Measurements from ENCODE around the gene POLR2C. TPM values are rescaled to one million over a fixed set of nuclear protein-coding genes. Genes with fewer than 3 reads are reported as not detected.

POLR2C gene
- total RNA-seq, 2 experiments from 2014 or later: 81.8 to 85.5 TPM

DNA sequence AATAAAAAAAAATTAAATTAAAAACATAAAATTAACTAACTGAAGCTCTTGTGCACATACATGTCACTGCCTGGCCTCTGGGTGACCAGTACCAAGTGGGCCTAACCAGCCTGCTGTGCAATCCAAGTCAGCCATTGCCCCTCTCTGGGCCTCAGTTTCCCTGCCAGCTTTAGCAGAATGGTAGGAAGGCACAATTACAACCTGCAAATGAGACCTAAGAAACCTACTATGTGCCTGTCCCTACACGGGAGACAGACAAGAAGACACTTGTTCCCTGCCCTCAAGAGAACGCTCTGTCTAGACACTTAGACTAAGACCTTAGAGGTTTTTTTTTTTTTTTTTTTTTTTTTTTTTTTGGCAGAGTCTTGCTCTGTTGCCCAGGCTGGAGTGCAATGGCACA lies 17.0 kb upstream of the POLR2C start:
- ChIA-PET CTCF (interaction anchor here (1.7 to 2.7 kb wide), 3 partner anchors 29 to 145 kb away, joined by 4 to 14 read pairs (median 9); no protein-coding TSS in a partner anchor), POLR2A (no interaction called here)

DNA sequence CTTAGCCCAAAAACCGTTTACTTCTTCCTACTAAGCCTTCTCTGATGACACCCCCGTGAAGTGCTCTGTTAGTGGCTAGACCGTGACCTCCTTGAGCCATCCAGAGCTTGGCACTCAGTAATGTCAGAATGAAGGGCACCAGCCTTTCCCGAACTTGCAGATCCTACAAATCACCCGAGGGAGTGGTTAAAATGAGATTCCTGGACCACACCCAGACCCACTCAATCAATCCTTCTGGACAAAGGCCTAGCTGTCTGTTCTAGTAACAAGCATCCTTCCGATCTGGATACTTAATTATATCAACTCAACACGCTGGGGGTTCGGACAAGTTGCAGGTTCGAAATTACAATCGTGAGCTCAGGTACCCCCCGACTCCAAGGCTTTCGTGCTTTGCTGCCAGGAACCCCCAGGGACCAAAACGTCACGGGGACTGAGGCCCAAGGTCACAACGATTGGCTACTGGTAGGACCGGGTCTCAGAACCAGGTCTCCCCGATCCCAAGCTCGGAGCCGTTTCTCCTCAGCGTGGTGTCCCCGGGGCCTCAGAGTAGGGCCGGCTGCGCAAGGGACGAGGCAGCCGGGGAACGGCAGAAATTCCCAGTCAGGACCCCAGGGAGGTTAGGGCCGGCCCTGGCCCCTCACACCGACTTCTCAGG lies 15.8 kb upstream of the POLR2C start:
- ChIA-PET CTCF (interaction anchor here (1.2 to 4.3 kb wide), 6 partner anchors 11 to 150 kb away, joined by 4 to 28 read pairs (median 8); partner anchors contain the start of gene POLR2C), POLR2A (interaction anchor here (1.0 to 1.7 kb wide), 3 partner anchors 15 to 39 kb away, joined by 3 to 13 read pairs (median 5); partner anchors contain the start of genes DOK4 and POLR2C)

DNA sequence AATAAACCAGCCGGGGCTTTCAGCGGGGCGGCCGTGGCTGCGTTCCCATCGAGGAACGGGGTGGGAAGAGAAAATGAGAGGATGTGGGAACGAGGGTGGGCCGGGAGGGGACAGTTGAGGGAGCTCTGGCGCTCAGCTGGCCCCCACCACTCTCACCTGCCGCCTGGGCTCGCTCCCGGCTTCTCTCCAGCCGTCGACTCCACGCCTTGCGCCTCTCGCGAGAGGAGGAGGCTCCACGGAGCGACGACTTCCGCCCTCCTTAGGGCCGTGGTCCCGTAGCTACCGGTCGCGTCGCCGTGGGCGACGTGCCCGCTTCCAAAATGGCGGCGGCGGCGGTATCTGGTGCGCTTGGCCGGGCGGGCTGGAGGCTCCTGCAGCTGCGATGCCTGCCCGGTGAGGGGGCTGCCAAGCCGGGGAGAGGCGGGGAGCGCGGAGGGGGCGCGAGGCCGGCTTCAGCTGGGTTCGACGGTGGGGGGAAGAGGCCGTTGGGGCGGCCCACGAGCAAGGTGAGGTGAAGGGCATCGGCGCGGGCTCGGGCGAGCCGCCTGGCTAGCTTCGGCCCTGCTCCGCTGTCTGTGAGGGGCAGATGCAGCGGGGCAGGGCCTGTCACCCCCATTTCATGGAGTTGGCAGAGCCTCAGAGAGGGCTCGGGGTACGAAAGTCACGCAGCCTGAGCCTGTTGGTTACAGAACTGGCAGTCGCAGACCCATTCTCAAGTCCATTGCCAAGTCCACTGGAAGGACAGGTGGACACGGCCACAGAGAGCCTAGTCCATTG lies 15.1 kb upstream of the POLR2C start, which contains the start of the genes CIAPIN1 and COQ9:
Gene CIAPIN1 (minus strand): TSS at position 200 of the 777 bp plus-strand sequence. CDS start 6,457 bp downstream, outside the sequence.
Gene COQ9 (plus strand): TSS at position 294 of the 777 bp plus-strand sequence. CDS start 27 bp downstream, at position 321.
- ChIA-PET POLR2A (interaction anchor here (1.0 to 1.7 kb wide), 3 partner anchors 14 to 39 kb away, joined by 3 to 13 read pairs (median 5); partner anchors contain the start of genes DOK4 and POLR2C), CTCF (interaction anchor here (0.8 to 4.3 kb wide), 7 partner anchors 10 to 150 kb away, joined by 4 to 28 read pairs (median 6); partner anchors contain the start of gene POLR2C)

DNA sequence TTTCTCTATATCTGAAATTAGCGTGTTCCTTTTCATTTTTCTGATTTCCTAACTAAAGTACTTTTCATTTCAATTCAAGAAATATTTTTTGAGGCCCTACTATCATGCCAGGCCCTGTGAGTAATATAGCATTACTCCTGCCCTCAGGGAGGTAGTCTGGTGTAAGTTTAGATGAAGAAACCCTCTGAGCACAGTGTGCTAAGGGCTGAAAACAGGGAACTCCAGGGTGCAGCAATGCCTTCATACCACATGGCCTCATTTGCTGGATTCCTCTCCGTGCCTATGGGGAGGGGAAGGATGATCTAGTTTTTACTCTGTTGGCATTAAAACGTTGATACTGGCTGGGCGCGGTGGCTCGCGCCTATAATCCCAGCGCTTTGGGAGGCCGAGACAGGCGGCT lies 10.5 kb upstream of the POLR2C start:
- ChIA-PET POLR2A (no interaction called here), CTCF (interaction anchor here (1.1 kb wide), 1 partner anchor 10 kb away, joined by 3 read pairs; the partner anchor contains the start of gene POLR2C)

DNA sequence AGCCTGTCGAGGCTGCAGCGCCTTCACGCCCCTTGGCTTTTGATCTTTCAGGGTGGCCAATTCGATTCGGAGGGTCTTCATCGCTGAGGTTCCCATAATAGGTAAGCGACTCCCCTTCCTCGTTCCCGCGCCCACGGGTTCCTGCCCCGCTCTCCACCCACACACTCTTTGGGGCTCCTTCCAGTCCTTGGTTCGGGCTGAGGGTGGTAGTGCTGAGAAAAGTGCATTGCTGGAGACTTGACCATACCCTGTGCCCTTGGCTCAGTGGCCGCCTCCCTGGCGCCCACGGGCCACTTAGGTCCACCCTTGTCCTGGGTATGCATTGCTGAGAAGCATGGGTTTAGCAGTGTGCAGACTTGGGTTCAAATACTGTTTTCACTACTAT lies 491 bp downstream of the POLR2C start:
- ChIA-PET CTCF (interaction anchor here (0.6 to 4.8 kb wide), 9 partner anchors 11 to 230 kb away, joined by 3 to 28 read pairs (median 4); partner anchors contain the start of genes CIAPIN1 and COQ9), POLR2A (interaction anchor here (0.7 to 3.0 kb wide), 3 partner anchors 16 to 532 kb away, joined by 3 to 13 read pairs (median 5); partner anchors contain the start of genes CIAPIN1 and COQ9)

GRCh38 chr16:57464523-57464922 lies 2.0 kb downstream of the POLR2C start:
- ChIA-PET POLR2A (no interaction called here), CTCF (interaction anchor here (0.7 to 4.8 kb wide), 3 partner anchors 11 to 56 kb away, joined by 3 to 18 read pairs (median 6); no protein-coding TSS in a partner anchor)

GRCh38 chr16:57468346-57468745 lies 5.9 kb downstream of the POLR2C start:
- ChIA-PET POLR2A (no interaction called here), CTCF (interaction anchor here (2.1 kb wide), 1 partner anchor 51 kb away, joined by 6 read pairs; no protein-coding TSS in a partner anchor)

- POLR2A ChIA-PET: no interaction called here
- CTCF ChIA-PET: interaction anchor here (2.1 kb wide), 1 partner anchor 50 kb away, joined by 6 read pairs; no protein-coding TSS in a partner anchor
These were observed 6.6 kb downstream of the POLR2C start for GRCh38 chr16:57469046-57469445.

DNA sequence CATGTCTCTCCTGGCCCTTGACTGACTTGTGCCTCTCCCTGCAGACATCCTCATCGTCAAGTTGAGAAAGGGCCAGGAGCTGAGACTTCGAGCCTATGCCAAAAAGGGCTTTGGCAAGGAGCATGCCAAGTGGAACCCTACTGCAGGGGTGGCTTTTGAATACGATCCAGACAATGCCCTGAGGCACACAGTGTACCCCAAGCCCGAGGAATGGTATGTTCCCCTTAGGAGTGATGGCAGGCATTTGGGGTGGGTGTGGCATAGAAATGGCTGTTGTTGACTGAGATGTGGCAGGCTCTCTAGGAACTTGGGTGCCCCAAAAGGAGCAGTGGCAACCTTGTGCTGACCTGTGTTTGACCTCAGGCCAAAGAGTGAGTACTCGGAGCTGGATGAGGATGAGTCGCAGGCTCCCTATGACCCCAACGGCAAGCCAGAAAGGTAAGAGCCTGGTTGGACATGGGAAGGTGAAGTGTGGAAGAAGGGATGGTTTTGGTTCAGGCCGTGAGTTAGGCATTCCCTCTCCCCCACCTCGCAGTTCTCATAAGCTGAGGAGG lies 7.5 kb downstream of the POLR2C start:
- ChIA-PET POLR2A (no interaction called here), CTCF (no interaction called here)

GRCh38 chr16:57470711-57471110 lies 8.2 kb downstream of the POLR2C start:
- ChIA-PET POLR2A (no interaction called here), CTCF (interaction anchor here (0.8 to 1.8 kb wide), 2 partner anchors 9 to 38 kb away, joined by 3 to 5 read pairs; partner anchors contain the start of gene POLR2C)

- POLR2A ChIA-PET: no interaction called here
- CTCF ChIA-PET: interaction anchor here (0.8 to 1.8 kb wide), 2 partner anchors 9 to 37 kb away, joined by 3 to 5 read pairs; partner anchors contain the start of gene POLR2C
These were observed 8.7 kb downstream of the POLR2C start for GRCh38 chr16:57471209-57471608.

DNA sequence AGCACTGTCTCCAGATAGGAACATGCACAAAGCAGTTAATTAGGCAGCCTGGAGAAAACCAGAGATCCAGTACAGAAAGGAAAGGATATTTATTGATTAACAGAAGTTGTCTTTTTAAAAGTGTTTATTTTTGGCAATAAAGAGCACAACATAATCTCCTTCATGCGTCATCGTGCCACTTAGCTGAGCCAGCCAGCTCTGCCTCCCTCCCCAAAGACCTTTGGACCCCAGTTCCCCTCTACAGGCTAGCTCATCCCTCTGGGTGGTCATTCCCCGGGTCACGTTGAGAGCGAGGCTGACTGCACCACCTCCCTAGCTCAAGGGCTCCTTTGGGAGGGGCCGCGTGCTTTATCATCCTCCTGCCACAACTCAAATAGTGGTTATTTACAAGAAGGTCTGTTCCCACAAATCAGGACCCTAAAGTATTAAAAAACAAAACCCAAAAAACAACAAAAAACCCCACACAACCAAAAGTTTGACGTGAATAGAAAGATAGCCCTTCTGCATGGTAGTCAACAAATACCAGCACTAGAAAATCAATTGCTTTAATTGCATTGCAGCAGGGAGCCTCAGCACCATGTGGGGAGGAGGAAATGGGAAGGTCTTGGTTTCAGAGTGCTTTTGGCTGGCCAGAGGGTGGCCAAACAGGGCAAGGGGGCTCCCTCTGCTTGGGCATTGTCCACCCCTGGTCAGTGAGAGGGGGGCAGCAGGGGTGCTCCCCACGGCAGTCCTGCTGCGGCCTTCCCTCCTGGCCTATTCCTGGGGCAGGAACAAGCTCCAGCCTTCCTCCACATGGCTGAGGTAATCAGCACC lies 9.6 kb downstream of the POLR2C start:
- ChIA-PET POLR2A (interaction anchor here (0.9 to 1.3 kb wide), 2 partner anchors 25 to 48 kb away, joined by 3 read pairs; partner anchors contain the start of genes CIAPIN1 and COQ9), CTCF (interaction anchor here (1.8 kb wide), 1 partner anchor 10 kb away, joined by 5 read pairs; the partner anchor contains the start of gene POLR2C)

DNA sequence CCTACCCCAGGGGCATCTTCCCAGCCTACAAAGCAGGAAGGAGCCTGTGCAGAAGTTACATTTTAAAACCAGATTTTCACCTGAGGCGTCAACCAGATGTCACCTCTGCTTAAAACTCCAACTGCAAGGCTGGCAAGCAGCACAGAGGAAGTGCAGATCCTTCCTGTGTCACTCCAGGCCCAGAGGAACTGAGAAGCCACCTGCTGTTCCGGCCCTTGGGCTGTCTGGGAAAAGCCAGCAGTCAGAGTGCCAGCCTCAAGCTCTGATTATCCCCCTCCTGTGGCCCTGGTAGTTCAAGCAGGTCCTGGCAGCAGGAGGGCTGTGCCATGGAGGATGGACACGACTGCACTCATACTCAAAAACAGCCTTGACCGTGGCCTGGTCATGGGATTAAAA lies 10.2 kb downstream of the POLR2C start:
- ChIA-PET CTCF (interaction anchor here (1.0 kb wide), 1 partner anchor 11 kb away, joined by 3 read pairs; no protein-coding TSS in a partner anchor), POLR2A (interaction anchor here (0.9 to 1.3 kb wide), 3 partner anchors 11 to 47 kb away, joined by 3 to 4 read pairs (median 3); partner anchors contain the start of genes CIAPIN1, COQ9 and POLR2C)

GRCh38 chr16:57473176-57473840 lies 10.8 kb downstream of the POLR2C start:
- ChIA-PET CTCF (interaction anchor here (0.7 to 1.2 kb wide), 3 partner anchors 8 to 284 kb away, joined by 3 read pairs; no protein-coding TSS in a partner anchor), POLR2A (interaction anchor here (0.9 to 1.3 kb wide), 3 partner anchors 11 to 46 kb away, joined by 3 to 4 read pairs (median 3); partner anchors contain the start of genes CIAPIN1, COQ9 and POLR2C)

- CTCF ChIA-PET: interaction anchor here (0.7 to 3.1 kb wide), 4 partner anchors 8 to 283 kb away, joined by 3 to 18 read pairs (median 3); partner anchors contain the start of gene POLR2C
These were observed 11.4 kb downstream of the POLR2C start for GRCh38 chr16:57473906-57474305.

GRCh38 chr16:57474671-57475661 lies 12.5 kb downstream of the POLR2C start:
- ChIA-PET POLR2A (interaction anchor here (0.6 kb wide), 1 partner anchor 15 kb away, joined by 4 read pairs; no protein-coding TSS in a partner anchor), CTCF (interaction anchor here (0.7 to 3.1 kb wide), 10 partner anchors 10 to 110 kb away, joined by 3 to 20 read pairs (median 4); partner anchors contain the start of gene POLR2C)

More at GRCh38 chr16:57473906-57474305, 11.4 kb downstream of the POLR2C start:
- POLR2A ChIA-PET: interaction anchor here (1.3 kb wide), 1 partner anchor 12 kb away, joined by 4 read pairs; the partner anchor contains the start of gene POLR2C

Measured in activated CD8-positive, alpha-beta memory T cell treated with anti-CD3 and anti-CD28 coated beads for 36 hours (primary cell).